HG03066 (cell line): ENCODE results near the gene ZNF823.
"Not testable (repeated sequence)": the region's sequence is repeated elsewhere in the genome, so short reads cannot be mapped to it uniquely, and the experiment has no call there.

Experiments used
- ATAC-seq: cut with Tn5 transposase; IDR thresholded peaks from one replicate; pipeline ENCODE4 v1.9.1; 2021; ENCODE audit warnings: low read depth; ENCODE audit not compliant: unreplicated experiment

ZNF823 gene

DNA sequence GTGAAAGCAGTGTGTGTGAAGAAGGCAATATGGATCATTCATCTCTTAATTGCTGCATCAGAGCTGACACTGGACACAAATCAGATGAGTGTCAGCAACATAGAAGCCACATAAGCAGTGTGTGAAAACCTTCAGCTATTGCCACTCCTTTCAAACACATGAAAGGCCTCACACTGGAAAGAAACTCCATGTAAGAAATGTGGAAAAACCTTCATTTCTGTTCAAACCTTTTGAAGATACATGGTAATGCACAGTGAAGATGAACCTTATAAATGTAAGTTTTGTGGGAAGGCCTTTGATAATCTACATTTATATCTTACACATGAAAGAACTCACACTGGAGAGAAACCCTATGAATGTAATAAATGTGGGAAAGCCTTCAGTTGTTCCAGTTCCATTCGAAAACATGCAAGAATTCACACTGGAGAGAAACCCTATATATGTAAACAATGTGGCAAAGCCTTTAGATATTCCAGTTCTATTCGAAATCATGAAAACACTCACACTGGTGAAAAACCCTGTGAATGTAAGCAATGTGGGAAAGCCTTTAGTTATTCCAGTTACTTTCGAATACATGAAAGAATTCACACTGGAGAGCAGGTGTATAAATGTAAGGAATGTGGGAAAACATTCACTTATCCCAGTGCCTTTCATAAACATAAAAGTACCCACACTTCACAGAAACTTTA, 53.6 kb downstream of the ZNF823 start:
- no peak for ATAC-seq

DNA sequence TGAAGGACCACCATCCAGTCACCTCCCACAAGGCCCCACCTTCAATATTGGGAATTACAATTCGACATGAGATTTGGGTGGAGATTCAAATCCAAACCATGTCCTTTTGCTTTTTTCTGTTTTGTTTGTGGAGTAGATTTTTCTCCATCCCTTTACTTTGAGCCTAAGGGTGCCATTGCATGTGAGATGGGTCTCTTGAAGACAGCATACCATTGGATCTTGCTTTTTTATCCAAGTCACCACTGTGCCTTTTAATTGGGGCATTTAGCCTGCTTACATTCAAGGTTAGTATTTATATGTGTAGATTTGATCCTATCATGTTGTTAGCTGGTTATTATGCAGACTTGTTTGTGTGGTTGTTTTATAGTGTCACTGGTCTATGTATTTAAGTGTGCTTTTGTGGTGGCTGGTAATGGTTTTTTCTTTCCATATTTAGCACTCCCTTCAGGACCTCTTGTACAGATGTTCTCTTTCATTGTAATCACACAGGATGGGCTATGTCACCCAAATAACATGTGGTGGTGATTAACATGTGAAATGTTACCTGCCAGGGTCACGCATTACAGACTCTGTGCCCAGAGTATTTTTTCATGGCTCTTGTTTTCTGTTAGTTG, 58.0 kb downstream of the ZNF823 start:
- no peak for ATAC-seq

DNA sequence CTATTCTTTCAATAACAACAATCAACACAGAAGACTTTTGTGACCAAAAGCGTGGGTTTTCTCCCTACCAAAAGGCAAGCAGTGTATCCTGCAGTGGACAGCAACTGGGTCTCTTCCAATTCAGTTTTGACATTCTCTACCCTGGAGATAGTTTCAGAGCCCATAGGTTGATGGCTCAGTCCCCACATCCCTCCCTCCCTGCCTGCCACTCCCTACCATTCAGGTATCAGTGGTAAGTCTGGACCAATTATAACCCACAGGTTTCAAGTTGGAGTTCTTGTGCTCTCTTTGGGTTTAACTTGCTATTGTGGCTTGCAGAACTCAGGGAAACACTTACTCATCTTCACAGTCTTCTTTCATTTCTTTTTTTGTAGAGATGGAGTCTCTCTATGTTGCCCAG, 60.2 kb downstream of the ZNF823 start:
- no peak for ATAC-seq

DNA sequence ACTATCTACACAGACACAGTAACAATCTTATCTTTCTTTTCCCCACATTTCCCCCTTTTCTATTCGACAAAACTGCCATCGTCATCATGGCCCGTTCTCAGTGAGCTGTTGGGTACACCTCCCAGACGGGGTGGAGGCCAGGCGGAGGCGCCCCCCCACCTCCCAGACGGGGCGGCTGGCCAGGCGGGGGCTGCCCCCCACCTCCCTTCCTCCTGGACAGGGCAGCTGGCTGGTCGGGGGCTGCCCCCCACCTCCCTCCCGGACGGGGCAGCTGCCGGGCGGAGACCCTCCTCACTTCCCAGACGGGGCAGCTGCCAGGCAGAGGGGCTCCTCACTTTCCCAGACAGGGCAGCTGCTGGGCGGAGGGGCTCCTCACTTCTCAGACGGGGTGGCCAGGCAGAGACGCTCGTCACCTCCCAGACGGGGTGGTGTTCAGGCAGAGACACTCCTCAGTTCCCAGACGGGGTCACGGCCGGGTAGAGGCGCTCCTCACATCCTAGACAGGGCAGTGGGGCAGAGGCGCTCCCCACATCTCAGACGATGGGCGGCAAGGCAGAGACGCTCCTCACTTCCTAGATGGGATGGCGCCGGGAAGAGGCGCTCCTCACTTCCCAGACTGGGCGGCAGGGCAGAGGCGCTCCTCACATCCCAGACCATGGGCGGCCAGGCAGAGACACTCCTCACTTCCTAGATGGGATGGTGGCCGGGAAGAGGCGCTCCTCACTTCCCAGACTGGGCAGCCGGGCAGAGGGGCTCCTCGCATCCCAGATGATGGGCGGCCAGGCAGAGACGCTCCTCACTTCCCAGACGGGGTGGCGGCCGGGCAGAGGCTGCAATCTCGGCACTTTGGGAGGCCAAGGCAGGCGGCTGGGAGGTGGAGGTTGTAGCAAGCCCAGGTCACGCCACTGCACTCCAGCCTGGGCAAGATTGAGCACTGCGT, 61.8 kb downstream of the ZNF823 start:
- ATAC-seq, result not testable (repeated sequence)

DNA sequence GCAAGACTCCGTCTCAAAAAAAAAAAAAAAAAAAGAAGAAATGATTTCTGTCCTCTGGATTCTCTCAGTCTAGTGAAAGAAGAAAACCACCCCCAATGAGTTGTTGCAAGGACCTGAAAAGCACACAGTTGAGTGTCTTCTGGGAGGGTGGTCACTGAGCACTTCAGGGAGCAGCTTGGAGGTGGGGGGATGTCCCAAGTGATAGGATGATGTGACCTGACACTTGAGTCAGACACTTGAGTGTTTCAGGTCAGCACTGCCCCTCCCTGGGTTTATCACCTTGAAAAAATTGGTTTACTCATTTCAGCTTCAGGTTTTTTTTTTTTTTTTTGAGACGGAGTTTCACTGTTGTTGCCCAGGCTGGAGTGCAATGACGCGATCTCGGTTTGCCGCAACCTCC, 63.2 kb downstream of the ZNF823 start:
- ATAC-seq, result no peak

DNA sequence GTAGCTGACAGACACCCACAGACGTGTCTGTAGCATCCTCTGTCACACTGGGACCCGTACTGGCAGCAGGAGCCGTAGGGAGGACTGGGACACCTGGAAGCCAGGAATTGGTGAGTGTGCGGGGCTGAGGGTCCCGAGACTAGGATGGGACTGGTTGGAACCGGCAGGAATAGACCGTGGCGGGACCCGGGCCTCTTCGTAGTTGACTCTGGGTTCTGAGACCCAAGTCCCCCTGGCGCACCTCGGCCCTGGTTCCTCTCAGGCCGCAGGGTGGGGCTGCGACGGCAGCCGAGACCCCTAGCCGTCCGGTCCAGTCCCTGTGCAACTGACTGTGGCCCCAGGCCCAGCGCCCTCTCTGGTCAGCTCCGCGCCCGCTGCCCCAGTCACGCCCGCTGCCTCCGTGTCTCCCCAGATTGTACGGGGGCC, 64.7 kb downstream of the ZNF823 start:
- no peak for ATAC-seq

DNA sequence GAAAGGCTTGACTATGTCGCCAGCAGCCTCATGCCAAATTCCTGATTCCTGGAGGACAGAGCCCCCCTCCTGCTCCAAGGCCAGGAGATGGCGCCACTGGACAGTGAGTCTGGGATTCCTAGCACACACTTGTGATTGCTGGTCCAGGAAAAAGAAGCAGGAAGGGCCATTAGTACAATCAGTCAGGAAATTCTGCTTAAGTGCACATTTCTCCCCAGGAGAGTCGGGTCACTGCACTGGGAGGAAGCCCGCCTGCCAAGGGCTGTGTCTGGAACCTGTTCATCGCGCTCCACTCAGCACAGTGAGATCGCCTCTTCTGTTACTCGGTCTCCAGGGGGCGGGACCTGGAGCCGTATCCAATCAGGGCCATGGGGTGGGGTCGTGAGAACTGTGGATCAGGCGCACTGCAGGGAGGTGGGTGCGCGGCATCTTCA, 65.1 kb downstream of the ZNF823 start:
- no peak for ATAC-seq
